ENCODE measurements around the gene TCEAL3. TPM values are rescaled to one million over a fixed set of nuclear protein-coding genes. Genes with fewer than 3 reads are reported as not detected.

TCEAL3 gene
- total RNA-seq, 4 donors from 2014 or later = 13.8 to 120 (median 66.1) TPM

DNA sequence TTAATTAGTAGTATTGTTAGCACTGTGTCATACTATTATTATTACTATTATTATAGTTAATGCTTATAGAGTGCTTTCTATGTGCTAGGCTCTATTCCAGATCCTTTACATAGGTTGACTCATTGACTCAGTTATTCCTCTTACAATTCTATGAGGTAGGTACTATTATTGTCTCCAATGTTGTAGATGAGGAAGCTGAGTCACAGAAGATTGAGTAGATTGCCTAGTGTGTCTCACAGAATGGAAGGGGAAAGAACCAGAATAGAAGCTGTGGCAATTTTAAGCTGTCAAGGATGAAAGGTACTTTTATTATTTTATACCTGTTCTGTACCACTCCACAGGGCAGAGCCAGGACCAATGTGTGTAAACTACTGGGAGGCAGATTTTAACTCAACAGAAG lies 19.1 kb downstream of the TCEAL3 start:
- Histone ChIP-seq H3K27ac (peak overlapping the region; percentile 96), H3K27me3 (peaks cover 0 to 11% of the 10 kb centered on the region in 2 donors), H3K36me3 (no peaks in the 10 kb centered on the region), H3K4me3 (no peak overlapping the region), H3K4me1 (no peaks in the 10 kb centered on the region), H3K9me3 (no peaks in the 10 kb centered on the region)
- TF ChIP-seq CTCF (IDR thresholded peaks at IDR 0.05) (no peak), POLR2A (IDR thresholded peaks at IDR 0.05) (no peak)
- DNase-seq = no peak
- intact Hi-C loops (cut with DNase I; ENCODE audit: low total_unique reads) = no loop called here

- H3K4me1 ChIP-seq = no peaks in the 10 kb centered on the region
Measured at GRCh38 chrX:103628386-103629317, 20.9 kb downstream of the TCEAL3 start, which contains the start of gene TCEAL1. Gene TCEAL1 (plus strand): TSS chrX:103628975. CDS start chrX:103629917, 942 bp downstream.

DNA sequence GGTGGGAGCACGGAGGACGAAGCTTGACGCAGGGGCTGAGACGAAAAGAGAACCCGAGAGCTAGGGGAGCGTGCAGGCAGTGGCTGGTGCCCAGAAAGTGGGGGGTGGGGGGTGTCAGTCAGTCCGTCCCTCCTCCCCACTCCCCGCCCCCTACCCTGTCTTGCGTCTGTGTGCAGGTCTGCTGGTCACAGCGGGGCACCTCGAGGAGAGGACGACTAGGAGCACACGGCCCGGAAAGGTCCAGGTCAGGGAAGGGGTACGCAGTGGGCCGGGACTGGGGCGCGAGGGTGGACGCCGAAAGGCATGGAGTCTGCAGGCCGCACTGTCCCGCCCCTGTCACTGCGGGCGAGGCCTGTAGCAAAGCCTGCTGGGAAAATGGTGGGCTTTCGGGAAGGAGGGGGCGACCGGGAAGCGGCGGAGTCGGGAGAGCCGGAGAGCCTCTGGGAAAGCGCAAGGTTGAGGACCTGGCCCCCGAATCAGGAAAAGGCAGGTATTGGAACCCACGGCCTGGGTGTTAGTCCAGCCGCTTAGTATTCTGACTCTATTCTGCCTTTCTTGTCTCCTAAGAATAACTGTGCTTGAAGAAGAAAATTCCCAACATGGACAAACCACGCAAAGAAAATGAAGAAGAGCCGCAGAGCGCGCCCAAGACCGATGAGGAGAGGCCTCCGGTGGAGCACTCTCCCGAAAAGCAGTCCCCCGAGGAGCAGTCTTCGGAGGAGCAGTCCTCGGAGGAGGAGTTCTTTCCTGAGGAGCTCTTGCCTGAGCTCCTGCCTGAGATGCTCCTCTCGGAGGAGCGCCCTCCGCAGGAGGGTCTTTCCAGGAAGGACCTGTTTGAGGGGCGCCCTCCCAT lies 21.8 kb downstream of the TCEAL3 start:
- peak overlapping the region; percentile 53 to 55 for H3K4me3 ChIP-seq
- no peaks in the 10 kb centered on the region for H3K9me3 ChIP-seq
- no peaks in the 10 kb centered on the region for H3K36me3 ChIP-seq
- intact Hi-C loops (cut with DNase I; ENCODE audit: low total_unique reads) = loop anchor here (10.0 kb wide), 1 partner anchor 95 kb away; no protein-coding TSS in a partner anchor
- TF ChIP-seq CTCF (IDR thresholded peaks at IDR 0.05) = peak; percentile 44 to 74 (median 50)
- peak; percentile 47 to 61 for TF ChIP-seq POLR2A (IDR thresholded peaks at IDR 0.05)
- H3K27ac ChIP-seq = peak overlapping the region; percentile 96
- peaks cover 0 to 11% of the 10 kb centered on the region in 2 donors for H3K27me3 ChIP-seq
- DNase-seq = peak; percentile 72 to 80
- H3K4me1 ChIP-seq = no peaks in the 10 kb centered on the region

More at GRCh38 chrX:103628386-103629317, 20.9 kb downstream of the TCEAL3 start, which contains the start of gene TCEAL1:
- TF ChIP-seq POLR2A (IDR thresholded peaks at IDR 0.05) (peak; percentile 55 to 62), CTCF (IDR thresholded peaks at IDR 0.05) (peak in 1 of 4 experiments; percentile 7)
- peak; percentile 65 to 67 for DNase-seq
- intact Hi-C loops (cut with DNase I; ENCODE audit: low total_unique reads) = no loop called here
- peaks cover 0 to 11% of the 10 kb centered on the region in 2 donors for H3K27me3 ChIP-seq
- H3K4me3 ChIP-seq = peak within 1 kb of the TSS; percentile 53 to 55
- no peaks in the 10 kb centered on the region for H3K36me3 ChIP-seq
- peak within 1 kb of the TSS; percentile 96 for H3K27ac ChIP-seq
- no peaks in the 10 kb centered on the region for H3K9me3 ChIP-seq

- no peaks in the 10 kb centered on the region for H3K36me3 ChIP-seq
- peak overlapping the region; percentile 96 for H3K27ac ChIP-seq
- intact Hi-C loops (cut with DNase I; ENCODE audit: low total_unique reads) = loop anchor here (10.0 kb wide), 1 partner anchor 95 kb away; no protein-coding TSS in a partner anchor
- no peaks in the 10 kb centered on the region for H3K4me1 ChIP-seq
- DNase-seq = no peak
- peak overlapping the region; percentile 53 to 55 for H3K4me3 ChIP-seq
- no peak for TF ChIP-seq POLR2A (IDR thresholded peaks at IDR 0.05)
- no peak for TF ChIP-seq CTCF (IDR thresholded peaks at IDR 0.05)
- no peaks in the 10 kb centered on the region for H3K9me3 ChIP-seq
- peaks cover 0 to 11% of the 10 kb centered on the region in 2 donors for H3K27me3 ChIP-seq
Measured at GRCh38 chrX:103630171-103630511, 22.4 kb downstream of the TCEAL3 start.
